HG03442 (cell line): ENCODE results near the gene SEC22A.
"Not testable (repeated sequence)": the region's sequence is repeated elsewhere in the genome, so short reads cannot be mapped to it uniquely, and the experiment has no call there.

Experiments used
- ATAC-seq: cut with Tn5 transposase; IDR thresholded peaks from one replicate; pipeline ENCODE4 v1.9.1; 2021; ENCODE audit warnings: mild to moderate bottlenecking, moderate library complexity; ENCODE audit not compliant: unreplicated experiment

The SEC22A gene

DNA sequence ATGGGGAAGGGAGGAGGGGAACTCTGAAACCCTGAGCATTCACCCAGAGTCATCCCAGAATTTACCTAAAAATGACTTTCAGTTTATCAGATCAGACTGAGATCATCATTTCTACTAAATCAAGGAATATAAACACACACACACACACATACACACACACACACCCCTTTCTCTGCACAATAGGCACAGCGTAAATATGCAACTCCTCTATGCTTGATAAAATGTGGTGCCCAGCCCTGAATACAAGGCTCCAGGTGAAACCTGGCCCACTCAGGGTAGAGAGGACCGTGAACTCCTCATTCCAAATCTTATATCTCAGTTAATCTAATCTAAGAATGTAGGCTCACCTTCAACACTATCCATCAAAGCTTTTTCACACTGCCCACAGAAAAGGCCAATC lies 31.8 kb upstream of the SEC22A start:
- no peak for ATAC-seq

DNA sequence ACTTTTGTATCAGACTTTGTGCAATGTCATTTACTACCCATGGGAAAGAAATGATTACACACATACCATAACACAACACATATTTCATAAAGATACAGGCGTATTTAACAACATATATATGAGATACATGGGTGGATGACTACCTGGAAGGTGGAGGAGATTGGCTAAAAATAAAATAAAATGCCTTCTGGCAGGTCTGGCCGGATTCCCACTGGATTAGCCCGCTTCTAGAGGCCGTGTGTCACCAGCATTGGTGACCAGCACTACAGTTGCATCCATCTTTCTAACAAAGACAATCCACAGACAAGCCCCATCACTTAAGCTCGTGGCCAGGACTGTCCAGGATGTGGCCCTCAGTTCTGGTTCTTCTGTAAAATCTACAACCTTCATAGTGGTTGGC lies 21.0 kb upstream of the SEC22A start:
- ATAC-seq, result no peak

DNA sequence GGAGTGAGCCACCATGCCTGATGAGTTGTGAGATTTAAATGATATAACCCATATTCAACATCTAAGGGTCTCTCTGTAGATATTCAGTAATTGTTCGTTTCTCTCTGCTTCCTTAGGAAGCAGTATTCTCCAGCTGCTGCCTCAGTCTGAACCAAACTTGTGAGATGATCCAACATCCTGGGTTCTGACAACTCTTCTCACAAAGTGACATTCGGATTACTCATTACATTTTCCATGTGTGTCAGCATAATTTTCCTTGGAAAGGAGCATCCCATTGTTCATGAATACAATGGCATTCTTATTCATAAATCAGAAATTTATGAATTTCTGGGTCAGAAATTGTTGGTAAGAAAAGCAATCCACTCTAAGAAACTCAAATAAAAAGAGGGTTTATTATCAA lies 15.0 kb upstream of the SEC22A start:
- ATAC-seq, result no peak

DNA sequence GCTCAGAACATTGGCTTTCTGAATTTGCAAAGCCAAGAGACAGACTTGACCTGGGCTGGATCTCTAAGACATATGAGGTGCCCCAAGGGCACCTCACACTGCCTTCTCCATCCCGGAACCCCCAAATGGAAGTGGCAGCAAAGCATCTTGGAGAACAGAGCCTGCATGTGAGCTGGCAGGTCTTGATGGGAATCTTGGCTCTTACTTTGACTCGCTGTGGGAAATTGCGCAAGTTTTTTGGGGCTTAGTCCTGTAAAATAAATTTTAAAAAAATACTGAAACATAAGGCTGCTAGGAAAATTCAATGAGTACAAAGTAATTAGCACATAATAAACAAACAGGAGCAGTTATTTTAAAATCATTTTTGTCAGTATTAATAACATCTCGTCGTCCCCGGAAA lies 13.7 kb upstream of the SEC22A start:
- ATAC-seq, result no peak

DNA sequence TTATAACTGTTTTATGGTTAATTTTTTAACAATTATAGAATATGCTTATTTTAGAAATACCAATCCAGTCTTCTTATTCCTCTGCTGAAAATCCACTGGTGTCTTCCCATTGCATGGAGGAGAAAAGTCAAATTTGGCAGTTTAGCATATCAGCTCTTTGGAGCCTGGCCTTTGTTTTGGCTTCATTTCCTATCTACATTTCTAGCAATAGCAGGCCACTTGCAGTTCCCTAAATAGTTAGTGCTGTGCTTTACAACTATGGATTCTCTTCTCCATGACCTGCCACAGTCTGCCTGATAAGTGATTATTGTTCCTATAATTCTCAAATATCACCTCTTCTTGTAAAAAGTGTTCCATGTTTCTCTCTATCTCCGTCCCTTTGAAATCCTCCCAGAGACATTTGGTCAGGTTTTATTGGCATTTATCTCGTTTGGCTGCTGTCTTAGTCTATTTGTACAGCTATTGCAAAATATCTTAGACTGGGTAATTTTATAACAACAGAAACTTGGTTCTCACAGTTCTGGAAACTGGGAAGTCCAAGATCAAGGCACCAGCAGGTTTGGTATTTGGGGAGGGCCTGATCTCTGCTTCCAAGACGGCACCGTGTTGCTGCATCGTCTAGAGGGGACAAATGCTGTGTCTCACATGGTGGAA lies 8.2 kb upstream of the SEC22A start:
- ATAC-seq, result no peak

DNA sequence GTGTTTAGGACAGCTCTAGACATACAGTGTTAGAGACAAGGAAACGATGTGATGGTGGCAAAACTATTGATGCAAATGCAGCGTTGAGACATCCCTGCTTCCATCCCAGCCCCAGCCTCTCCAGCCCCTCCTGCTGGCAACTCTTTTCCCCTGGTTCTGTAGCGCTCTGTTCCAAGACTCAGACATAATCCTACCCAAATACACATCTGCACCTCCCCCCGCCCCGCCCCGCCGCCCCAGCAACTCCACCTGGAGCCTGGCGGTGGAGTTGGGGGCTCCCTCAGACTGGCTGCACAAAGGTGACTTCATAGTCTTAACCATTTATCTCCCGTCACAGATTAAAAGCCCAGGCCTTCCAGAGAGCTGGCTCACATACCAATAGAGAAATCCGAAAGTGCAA lies 7.2 kb upstream of the SEC22A start:
- no peak for ATAC-seq

DNA sequence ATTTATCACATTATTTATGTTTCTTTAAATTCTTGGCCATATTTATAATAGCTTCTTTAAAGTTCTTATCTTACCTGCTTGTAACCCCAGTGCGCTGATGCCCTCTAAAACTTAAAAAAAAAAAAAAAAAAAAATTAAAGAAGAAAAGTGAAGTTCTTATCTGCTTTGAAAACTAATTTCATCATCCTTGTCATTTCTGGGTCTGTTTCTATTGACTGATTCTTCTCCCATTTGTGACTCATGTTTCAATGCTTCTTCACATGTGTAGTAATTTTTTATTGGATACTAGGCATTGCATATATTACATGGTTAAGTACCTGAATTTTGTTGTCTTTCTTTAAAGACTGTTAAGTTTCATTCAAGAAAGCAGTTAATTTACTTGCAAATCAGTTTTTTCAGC lies 3.4 kb upstream of the SEC22A start:
- no peak for ATAC-seq

DNA sequence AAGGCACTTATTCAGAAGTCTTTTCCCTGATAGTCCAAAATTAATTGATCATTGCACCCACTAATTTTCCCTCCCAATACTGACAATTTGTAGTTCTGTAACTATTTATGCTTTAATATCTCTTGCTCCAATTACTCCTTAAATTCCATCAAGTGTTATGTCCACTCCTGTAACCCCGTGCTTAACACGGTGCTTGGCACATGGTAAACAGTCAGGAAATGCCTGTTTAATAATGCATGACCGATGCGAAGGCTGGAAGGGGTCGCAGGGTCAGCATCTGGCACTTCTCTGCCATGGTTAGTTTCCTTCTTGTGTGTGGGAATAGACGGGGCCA lies 553 bp upstream of the SEC22A start:
- no peak for ATAC-seq

DNA sequence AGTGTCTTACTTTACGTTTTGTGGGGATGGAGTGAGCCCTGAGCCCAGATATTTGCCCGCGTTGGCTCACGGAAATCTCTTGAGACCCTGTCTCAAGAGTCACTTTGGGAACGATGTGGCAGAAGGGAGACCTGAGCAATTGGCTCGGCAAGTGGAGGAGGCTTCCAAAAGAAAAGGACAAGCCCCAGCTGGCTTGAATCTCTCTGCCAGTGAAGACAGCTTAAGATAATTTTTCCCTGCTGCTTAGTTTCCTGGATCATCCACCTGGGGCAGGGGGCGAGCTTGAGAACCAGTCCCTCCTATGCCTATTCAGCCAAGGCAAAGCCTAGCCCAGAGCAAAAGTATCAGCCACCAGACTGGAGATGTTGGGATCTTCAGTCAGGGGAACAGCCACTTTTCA lies 708 bp downstream of the SEC22A start:
- no peak for ATAC-seq

DNA sequence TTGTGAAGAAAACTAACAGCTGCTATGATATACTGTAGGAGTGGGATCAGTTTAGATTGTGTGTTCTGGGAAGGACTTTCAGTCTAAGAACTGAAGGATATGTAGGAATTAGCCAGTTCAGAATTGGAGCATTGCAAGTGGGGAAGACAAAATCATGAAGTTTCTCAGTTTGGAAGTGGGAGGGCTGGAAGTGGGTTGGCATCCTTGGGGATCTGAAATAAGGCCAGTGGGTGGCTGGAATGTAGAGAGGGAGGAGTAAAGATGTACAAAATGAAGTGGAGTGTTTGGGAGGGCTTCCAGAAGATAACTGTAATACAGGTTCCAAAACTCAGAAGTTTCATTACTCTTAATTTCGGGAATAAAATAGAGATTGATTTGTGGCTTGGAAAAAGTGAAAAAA lies 17.2 kb downstream of the SEC22A start:
- ATAC-seq, result no peak

DNA sequence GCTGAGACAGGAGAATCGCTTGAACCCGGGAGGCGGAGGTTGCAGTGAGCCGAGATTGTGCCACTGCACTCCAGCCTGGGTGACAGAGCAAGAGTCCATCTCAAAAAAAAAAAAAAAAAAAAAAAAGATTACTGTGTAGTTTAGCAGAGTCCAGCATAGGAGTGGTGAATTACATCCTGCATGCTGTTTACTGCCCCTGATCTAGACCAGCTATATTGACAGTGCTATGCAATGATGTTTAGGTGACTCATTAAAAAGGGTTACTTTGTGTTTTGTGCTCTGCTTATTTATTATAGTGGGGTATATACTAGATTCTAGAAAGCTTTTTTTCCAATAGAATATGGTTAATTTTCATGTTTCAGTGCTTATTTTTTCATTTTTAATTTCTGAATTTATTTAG lies 19.6 kb downstream of the SEC22A start:
- ATAC-seq, result not testable (repeated sequence)

DNA sequence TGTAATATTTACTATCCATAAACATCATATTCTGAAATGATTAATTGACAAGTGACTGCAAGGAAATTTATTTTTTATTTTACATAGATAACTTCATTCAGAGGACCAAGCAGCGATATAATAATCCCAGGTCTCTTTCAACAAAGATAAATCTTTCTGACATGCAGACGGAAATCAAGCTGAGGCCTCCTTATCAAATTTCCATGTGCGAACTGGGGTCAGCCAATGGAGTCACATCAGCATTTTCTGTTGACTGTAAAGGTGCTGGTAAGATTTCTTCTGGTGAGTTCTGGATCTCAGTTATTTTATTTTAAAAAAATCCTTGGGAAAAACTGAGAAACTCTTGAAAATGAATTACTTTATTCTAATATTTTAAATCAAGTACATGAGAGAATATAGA lies 23.3 kb downstream of the SEC22A start:
- no peak for ATAC-seq

DNA sequence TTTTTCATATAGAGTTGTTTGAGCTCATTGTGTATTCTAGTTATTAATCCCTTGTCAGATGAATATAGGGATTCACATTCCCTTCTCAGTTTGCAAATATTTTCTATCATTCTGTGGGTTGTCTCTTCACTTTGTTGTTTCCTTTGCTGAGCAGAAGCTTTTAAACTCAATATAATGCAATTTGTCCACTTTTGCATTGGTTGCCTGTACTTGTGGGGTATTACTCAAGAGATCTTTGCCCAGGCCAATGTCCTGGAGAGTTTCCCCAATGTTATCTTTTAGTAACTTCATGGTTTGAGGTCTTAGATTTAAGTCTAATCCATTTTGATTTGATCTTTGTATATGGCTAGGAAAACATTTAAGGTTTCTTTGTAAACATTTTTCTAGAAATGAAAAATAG lies 24.8 kb downstream of the SEC22A start:
- ATAC-seq, result no peak

DNA sequence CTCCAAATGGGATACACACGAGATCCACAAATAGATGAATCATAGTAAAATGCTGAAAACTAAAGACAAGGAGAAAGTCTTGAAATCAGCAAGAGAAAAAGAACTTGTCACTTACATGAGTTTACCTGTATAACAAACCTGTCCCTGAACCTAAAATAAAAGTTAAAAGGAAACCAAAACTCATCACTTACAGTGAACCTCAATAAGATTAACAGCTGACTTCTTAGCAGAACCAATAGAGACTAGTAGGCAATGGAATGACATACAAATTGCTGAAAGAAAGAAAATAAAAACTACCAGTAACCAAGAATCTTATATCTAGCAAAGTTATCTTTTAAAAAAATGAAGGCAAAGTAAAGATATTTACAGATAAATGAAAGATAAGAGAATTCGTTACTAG lies 27.4 kb downstream of the SEC22A start:
- no peak for ATAC-seq

DNA sequence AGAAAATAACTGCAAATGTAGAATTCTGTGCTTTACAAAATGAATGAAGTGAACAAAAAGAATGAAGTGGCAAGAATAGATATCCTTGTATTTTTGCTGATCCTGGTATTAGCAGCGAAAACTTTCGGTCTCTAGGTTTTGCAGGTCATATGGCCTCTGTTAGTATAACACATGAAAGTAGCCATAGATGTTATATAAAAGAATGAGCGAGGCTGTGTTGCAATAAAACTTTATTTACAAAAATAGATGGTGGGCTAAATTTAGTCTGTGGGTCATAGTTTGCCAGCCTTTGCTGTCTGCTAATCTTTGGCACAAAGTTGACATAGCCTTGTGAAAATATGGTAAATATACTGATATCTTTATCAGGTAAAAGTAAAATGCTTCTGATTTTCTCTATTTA lies 35.2 kb downstream of the SEC22A start:
- no peak for ATAC-seq

DNA sequence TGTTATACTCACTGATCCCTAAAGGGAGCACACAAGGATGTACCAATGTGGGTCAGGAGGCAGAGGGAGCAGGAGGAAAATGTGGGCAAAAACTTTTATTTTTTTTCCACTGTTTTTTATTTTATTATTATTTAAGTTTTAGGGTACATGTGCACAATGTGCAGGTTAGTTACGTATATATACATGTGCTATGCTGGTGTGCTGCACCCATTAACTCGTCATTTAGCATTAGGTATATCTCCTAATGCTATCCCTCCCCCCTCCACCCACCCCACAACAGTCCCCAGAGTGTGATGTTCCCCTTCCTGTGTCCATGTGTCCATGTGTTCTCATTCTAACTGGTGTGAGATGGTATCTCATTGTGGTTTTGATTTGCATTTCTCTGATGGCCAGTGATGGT lies 37.4 kb downstream of the SEC22A start:
- ATAC-seq, result not testable (repeated sequence)

DNA sequence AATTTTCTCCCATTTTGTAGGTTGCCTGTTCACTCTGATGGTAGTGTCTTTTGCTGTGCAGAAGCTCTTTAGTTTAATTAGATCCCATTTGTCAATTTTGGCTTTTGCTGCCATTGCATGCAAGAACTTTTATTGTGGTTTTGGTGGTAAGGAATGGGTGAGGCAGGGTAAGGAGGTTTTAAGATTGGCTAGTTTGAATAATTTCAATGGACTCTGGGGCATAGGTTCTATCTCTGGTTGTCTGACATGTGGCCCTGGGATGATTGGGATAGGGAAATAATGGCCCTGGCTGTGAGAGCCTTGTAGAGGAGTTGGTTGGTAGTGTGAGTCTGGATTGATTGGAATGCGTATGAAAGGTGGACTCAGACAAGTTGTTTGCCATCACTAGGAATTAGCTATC lies 38.0 kb downstream of the SEC22A start:
- no peak for ATAC-seq

DNA sequence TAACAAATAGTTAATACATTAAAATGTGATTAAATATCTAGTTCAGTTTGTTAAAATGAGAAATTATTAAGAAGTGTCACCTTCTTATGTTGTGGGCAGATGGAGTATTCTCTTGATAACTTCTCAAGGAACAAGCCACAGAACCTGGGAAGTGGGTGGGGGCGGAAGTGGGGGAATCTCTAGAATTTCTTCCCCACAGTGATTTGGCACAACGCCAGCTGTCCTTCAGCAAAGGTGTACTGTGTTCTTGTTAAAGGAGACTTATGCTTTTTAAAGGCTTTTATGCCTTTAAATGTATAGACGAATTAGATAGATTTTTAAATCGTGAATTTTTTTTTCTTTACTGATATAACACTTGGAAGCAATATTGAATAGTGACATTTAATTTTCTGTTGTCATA lies 42.4 kb downstream of the SEC22A start:
- no peak for ATAC-seq

DNA sequence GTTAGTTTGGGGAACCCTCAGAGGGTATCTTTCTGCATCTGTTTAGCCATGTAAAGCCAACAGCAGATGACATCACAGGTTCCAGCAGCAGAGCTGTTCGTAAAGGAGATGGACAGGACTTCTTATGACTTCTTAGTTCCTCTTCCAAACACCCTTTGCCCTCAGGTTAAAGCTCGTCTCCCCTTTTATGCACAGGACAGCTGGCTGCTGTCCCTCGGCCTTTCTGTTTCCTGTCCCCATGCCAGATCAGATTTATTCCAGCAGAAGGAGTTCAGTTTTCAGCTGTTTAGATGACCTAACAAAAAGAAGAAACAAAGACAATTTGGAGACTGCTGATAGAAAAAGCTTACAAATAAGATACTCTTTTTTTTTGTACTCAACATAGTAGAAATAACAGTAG lies 45.1 kb downstream of the SEC22A start:
- no peak for ATAC-seq

DNA sequence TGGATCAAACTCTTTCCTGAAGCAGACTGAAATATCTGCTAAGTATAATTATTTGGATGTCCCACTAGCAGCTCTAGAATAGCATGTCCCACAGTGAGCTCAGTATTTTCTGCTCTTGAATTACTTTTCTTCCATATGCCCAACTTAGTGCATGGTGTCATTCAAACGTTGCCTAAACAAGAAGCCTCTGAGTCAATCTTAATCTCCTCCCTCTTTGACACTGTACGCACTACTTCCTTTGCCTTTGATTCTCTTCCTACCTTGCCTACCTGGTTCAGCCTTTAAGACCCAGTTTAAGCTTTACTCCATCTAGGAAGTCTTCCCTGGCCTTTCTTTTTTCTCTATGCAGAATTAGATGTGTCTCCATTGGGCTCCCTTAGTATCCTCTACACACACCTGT lies 54.5 kb downstream of the SEC22A start:
- no peak for ATAC-seq

DNA sequence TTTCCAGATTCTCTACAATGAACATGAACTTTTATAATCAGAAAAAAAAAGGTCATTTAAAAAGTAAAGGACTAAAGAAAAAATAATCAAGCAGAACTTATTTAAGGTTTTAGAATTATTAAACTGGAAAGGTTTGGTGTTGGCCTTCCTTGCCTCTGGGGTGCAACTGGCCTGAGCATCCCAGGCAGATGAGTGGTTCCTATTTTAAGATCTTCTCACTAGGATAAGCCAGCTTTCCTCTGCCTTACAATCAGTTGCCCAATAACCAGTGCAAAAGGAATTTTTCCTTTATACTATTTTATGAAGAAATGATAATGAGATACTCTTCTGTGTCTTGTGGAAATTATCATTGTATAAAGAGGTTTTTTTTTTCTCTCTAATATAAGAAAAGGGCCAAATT lies 56.6 kb downstream of the SEC22A start:
- ATAC-seq, result no peak

DNA sequence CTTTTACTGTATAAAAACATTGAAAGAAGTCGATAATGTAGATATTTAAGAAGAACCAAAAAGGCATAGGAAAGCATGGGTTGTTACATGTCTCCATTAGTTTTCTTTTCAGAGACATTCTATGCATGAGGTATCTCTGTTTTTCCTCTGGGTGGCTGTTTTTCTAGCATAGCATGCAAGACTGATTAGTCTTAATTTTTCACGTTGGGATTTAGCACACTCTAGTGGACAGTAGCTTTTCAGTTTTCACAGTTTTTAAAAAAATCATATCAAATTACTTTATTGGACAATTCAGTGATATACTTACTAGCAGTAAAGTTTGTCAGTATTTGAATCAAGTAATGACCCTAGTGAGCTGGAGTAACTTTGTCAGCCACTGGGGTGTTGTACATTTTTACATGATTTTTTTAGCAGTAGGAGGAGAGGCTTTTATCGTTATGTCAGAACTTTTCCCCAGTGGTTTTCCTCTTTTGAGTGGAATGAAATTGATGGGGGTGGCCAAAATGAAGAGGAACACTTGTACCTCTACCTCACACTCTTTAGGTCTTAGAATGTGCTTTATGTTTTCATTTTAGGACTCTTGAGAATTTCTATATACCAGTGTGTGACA lies 57.2 kb downstream of the SEC22A start:
- no peak for ATAC-seq

DNA sequence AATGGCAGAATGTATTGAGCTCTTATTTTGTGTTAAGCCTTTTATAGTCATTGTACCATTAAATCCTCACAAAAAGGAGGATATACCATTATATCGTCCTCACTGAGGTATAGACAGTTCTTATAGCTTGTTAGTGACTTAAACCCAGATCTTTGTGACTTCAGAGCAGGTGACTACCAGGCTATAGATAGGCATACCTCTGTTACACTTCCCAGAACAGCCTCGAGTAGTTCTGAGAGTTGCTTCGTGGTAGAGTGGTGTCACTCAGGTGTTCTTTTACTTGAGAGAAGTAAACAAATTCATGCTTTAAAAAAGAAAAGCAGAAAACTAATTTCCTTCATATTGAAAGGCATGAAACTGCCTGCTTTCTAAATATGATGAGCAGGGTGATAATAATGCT lies 59.9 kb downstream of the SEC22A start:
- no peak for ATAC-seq
